ENCODE data around the gene SBK3.
"Not testable (repeated sequence)": the region's sequence is repeated elsewhere in the genome, so short reads cannot be mapped to it uniquely, and the experiment has no call there.

The SBK3 gene

GRCh38 chr19:55584871-55585270 is 39.5 kb upstream of the SBK3 start:
- Histone ChIP-seq H3K4me1 (ENCODE audit: control insufficient read depth, insufficient read depth, low read length) (peaks cover 11% of the 10 kb centered on the region), H3K4me3 (ENCODE audit: low read depth, low read length) (no peak overlapping the region), H3K27ac (ENCODE audit: extremely low read depth, low read depth, low read length) (no peak overlapping the region), H3K9me3 (ENCODE audit: control insufficient read depth, insufficient read depth, low read depth, low read length) (no peaks in the 10 kb centered on the region), H3K36me3 (ENCODE audit: control insufficient read depth in 2 of 2, insufficient read depth in 1 of 2, low read length in 2 of 2) (no peaks in the 10 kb centered on the region; a peak in 1 of 3 replicates)
- ChIA-PET POLR2A (interaction anchor here (1.2 to 6.9 kb wide), 3 partner anchors 13 to 21 kb away, joined by 3 to 71 read pairs (median 7); partner anchors contain the start of genes FIZ1, ZNF524 and ZNF865), CTCF (no interaction called here)
- TF ChIP-seq ZSCAN18 (tag by site-specific recombination; IDR thresholded peaks at IDR 0.05) = no peak
- TF ChIP-seq ZNF157 (tag by site-specific recombination; IDR thresholded peaks at IDR 0.05) = no peak
- TF ChIP-seq ZNF121 (tag by site-specific recombination; IDR thresholded peaks at IDR 0.05) = peak; percentile 66
- no peak for TF ChIP-seq KLF9 (tag by site-specific recombination; IDR thresholded peaks at IDR 0.05; ENCODE audit: low read depth)
- TF ChIP-seq ZNF776 (tag by site-specific recombination; IDR thresholded peaks at IDR 0.05; ENCODE audit: borderline replicate concordance) = no peak
- TF ChIP-seq ZNF23 (tag by site-specific recombination; IDR thresholded peaks at IDR 0.05; ENCODE audit: borderline replicate concordance) = no peak
- TF ChIP-seq ZNF624 (tag by site-specific recombination; IDR thresholded peaks at IDR 0.05) = no peak
- TF ChIP-seq ZNF146 (tag by site-specific recombination; IDR thresholded peaks at IDR 0.05) = peak; percentile 98
- TF ChIP-seq ZNF580 (tag by site-specific recombination; IDR thresholded peaks at IDR 0.05) = peak; percentile 54
- TF ChIP-seq ZNF664 (tag by site-specific recombination; IDR thresholded peaks at IDR 0.05) = no peak
- TF ChIP-seq OVOL3 (tag by site-specific recombination; IDR thresholded peaks at IDR 0.05) = no peak
- no peak for TF ChIP-seq ZNF2 (tag by site-specific recombination; IDR thresholded peaks at IDR 0.05)
- no peak for TF ChIP-seq ZNF10 (tag by site-specific recombination; IDR thresholded peaks at IDR 0.05)
- TF ChIP-seq FEZF1 (tag by site-specific recombination; IDR thresholded peaks at IDR 0.05) = no peak
- TF ChIP-seq ZNF785 (tag by site-specific recombination; IDR thresholded peaks at IDR 0.05) = no peak
- TF ChIP-seq ZNF560 (tag by site-specific recombination; IDR thresholded peaks at IDR 0.05; ENCODE audit: borderline replicate concordance) = no peak
- no peak for TF ChIP-seq KLF1 (tag by site-specific recombination; IDR thresholded peaks at IDR 0.05)
- TF ChIP-seq SP7 (tag by site-specific recombination; IDR thresholded peaks at IDR 0.05) = no peak
- TF ChIP-seq ZNF292 (tag by site-specific recombination; IDR thresholded peaks at IDR 0.05; ENCODE audit: borderline replicate concordance, low read depth) = no peak

GRCh38 chr19:55583897-55584296 is 38.6 kb upstream of the SBK3 start:
- not testable (repeated sequence) for H3K9me3 ChIP-seq (ENCODE audit: control insufficient read depth, insufficient read depth, low read depth, low read length); H3K4me3 ChIP-seq (ENCODE audit: low read depth, low read length); H3K36me3 ChIP-seq (ENCODE audit: control insufficient read depth in 2 of 2, insufficient read depth in 1 of 2, low read length in 2 of 2); H3K27ac ChIP-seq (ENCODE audit: extremely low read depth, low read depth, low read length)
- H3K4me1 ChIP-seq (ENCODE audit: control insufficient read depth, insufficient read depth, low read length) = peaks cover 11% of the 10 kb centered on the region; the same call in 1 of the 2 replicates
- POLR2A ChIA-PET = interaction anchor here (0.6 to 6.9 kb wide), 3 partner anchors 14 to 108 kb away, joined by 3 to 71 read pairs (median 4); partner anchors contain the start of genes FIZ1, ZNF524 and ZNF784
- CTCF ChIA-PET = interaction anchor here (0.7 to 1.9 kb wide), 4 partner anchors 42 to 80 kb away, joined by 3 to 6 read pairs (median 4); no protein-coding TSS in a partner anchor

GRCh38 chr19:55582284-55582683 is 36.9 kb upstream of the SBK3 start:
- not testable (repeated sequence) for H3K4me3 ChIP-seq (ENCODE audit: low read depth, low read length); H3K27ac ChIP-seq (ENCODE audit: extremely low read depth, low read depth, low read length); H3K9me3 ChIP-seq (ENCODE audit: control insufficient read depth, insufficient read depth, low read depth, low read length)
- H3K36me3 ChIP-seq (ENCODE audit: control insufficient read depth in 2 of 2, insufficient read depth in 1 of 2, low read length in 2 of 2) = peaks cover 0 to 13% of the 10 kb centered on the region in 2 experiments; a peak in 2 of 3 replicates
- H3K4me1 ChIP-seq (ENCODE audit: control insufficient read depth, insufficient read depth, low read length) = peaks cover 11% of the 10 kb centered on the region; the same call in 1 of the 2 replicates
- ChIA-PET POLR2A (interaction anchor here (3.2 kb wide), 1 partner anchor 17 kb away, joined by 21 read pairs; the partner anchor contains the start of genes FIZ1 and ZNF524), CTCF (interaction anchor here (1.0 kb wide), 1 partner anchor 77 kb away, joined by 3 read pairs; no protein-coding TSS in a partner anchor)
